22Rv1 (cell line): ENCODE results near the gene MSMP.

Source experiments
- CTCF ChIP-seq: fragments of 450-650 bp; IDR thresholded peaks from 2 replicates; pipeline ENCODE4 v1.5.1; 2017; ENCODE audit warnings: mild to moderate bottlenecking
- ZFX ChIP-seq: fragments of 450-650 bp; IDR thresholded peaks from 2 replicates; pipeline ENCODE4 v1.6.1; 2017; ENCODE audit warnings: antibody characterized with exemption, borderline replicate concordance

- TF ChIP-seq CTCF (no peak), ZFX (no peak)
Measured at GRCh38 chr9:35792024-35792813, 38.1 kb upstream of the MSMP start.
